Measurements from ENCODE around the gene PEX16.

Gene PEX16

GRCh38 chr11:45876401-45876800 lies 41.3 kb downstream of the PEX16 start:
- DNase-seq (ENCODE audit: low read depth) = no peak

DNA sequence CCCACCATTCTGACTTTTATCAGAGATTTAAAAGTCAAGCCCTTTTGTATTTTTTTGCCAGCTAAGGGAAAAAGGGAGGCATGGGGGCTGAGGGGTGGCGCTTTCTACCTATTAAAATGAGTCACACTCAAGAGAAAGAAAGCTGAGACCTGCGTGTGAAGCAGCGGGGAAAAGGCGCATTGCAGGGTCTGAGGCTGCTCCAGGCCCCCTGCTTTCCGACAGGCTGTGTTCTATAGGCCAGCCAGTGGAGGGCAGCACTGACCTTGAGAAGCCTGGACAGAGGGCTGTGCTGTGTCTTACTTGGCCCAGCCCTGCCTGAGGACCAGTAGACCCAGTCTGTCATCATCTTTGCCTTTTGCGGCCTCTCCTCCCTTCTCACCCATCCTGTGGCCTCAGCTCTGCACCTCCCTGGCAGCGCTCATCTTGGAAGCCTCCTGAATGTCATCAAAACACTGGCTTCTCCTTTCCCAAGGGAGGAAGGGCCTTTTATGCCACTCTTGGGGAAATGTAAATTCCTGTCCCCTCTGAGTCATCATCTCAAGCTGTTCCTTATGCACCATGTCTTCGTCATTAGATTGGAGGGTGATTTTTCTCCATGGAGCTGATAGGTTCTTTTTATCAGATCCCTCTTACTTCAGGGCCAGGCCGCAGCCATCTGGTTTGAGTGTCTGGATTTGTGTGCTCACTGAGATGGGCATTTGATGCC lies 44.9 kb downstream of the PEX16 start:
- DNase-seq (ENCODE audit: low read depth) = peak; percentile 9

DNA sequence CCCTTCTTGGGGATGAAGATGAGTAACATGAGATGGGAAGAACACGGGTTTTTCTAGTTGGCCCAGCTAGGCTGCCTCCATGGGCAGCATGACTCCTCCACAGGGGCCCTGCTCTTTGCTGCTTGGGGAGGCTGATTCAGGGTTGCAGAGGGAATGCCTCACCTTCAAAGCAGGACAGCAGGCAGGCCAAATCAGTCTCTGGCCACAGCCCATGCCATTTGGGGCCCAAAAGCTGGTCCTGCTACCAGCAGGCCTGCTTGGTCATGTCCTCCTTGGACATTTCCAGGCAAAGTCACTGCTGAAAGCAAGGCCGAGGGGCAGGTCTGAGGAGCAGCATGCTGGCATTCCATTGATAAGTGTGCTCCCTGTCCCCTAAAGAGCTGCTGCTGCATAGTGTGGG lies 46.0 kb downstream of the PEX16 start:
- DNase-seq (ENCODE audit: low read depth) = no peak

- DNase-seq (ENCODE audit: low read depth) = no peak
These were observed 47.0 kb downstream of the PEX16 start for GRCh38 chr11:45870706-45871105.

GRCh38 chr11:45869551-45869950 lies 48.1 kb downstream of the PEX16 start:
- no peak for DNase-seq (ENCODE audit: low read depth)

GRCh38 chr11:45864041-45864440 lies 53.6 kb downstream of the PEX16 start:
- DNase-seq (ENCODE audit: low read depth) = no peak

DNA sequence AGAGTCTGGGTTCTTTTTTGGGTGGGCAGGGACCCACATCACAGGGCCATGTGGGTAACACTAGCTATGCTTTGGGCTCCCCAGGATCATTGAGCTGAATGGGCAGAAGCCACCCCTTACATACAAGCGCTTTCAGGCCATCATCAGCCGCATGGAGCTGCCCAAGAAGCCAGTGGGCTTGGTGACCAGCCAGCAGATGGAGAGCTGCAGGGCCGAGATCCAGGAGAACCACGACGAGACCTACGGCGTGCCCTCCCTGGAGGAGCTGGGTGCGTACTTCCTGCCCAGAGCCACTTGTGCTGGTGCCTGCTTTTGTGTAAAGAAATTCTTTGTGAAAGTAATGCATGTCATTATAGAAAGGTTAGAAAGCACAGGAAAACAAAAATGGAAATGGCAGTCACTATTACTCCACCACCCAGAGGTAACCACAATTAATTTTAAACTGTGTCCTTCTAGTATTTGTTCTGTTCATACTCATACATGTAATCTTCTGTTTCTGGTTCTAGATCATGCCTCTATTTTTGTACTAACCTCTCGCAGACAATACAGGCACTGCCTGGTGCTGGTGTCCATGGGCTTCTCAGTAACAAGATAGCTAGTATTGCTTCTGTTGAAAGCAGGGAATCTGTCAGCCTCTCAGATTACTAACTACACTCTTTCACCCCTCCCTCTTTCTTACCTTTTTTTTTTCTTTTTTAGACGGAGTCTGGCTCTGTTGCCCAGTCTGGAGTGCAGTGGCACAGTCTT lies 56.7 kb downstream of the PEX16 start:
- no peak for DNase-seq (ENCODE audit: low read depth)

DNA sequence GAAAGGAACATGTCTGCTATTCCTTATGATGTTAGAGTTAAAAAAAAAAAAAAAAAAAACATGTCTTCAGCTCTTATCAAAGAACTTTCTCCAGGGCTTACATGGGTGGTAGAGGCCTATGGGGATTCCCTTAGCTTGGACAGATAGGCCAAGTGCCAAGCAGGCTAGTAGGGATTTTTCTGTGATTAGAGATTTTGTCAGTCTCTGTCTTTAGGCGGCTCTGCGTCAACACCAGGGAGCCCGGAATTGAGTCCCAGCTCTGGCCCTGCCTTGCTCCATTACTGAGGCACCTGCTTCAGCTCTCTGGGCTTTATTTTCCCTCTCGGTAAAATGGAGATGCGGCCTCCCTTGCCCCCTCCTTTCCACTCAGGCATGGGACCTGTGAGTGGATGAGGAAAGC lies 57.3 kb downstream of the PEX16 start:
- no peak for DNase-seq (ENCODE audit: low read depth)
